Hepatocyte (in vitro differentiated cells): ENCODE results near the gene ING5. TPM values are rescaled to one million over a fixed set of nuclear protein-coding genes. Genes with fewer than 3 reads are reported as not detected.

Experiments
- DNase-seq: peaks from one replicate; pipeline ENCODE4 v3.0.0-alpha.2; 2016; ENCODE audit warnings: low spot score
- H2AFZ ChIP-seq: fragments of 200-600 bp; sonication (generic); 2 replicates; pipeline ENCODE4 v1.6.0; 2016; ENCODE audit warnings: antibody characterized with exemption, mild to moderate bottlenecking
- H3K27ac ChIP-seq: fragments of 200-600 bp; sonication (generic); 2 replicates; pipeline ENCODE4 v1.5.1; 2016; ENCODE audit warnings: mild to moderate bottlenecking
- H3K27me3 ChIP-seq: fragments of 200-600 bp; sonication (generic); 2 replicates; pipeline ENCODE4 v1.6.1; 2016
- H3K36me3 ChIP-seq: fragments of 200-600 bp; sonication (generic); replicated peaks from 2 replicates; pipeline ENCODE4 v1.5.1; 2016; ENCODE audit warnings: low read depth; ENCODE audit not compliant: insufficient read depth
- H3K4me1 ChIP-seq: fragments of 200-600 bp; sonication (generic); 2 replicates; pipeline ENCODE4 v1.5.1; 2016; ENCODE audit warnings: mild to moderate bottlenecking, moderate library complexity; ENCODE audit not compliant: insufficient read depth
- H3K4me2 ChIP-seq: fragments of 200-600 bp; sonication (generic); 2 replicates; pipeline ENCODE4 v1.6.0; 2016
- H3K4me3 ChIP-seq: fragments of 200-600 bp; sonication (generic); 2 replicates; pipeline ENCODE4 v1.5.1; 2016; ENCODE audit warnings: mild to moderate bottlenecking
- H3K79me2 ChIP-seq: fragments of 200-600 bp; sonication (generic); 2 replicates; pipeline ENCODE4 v1.6.0; 2017; ENCODE audit warnings: mild to moderate bottlenecking
- H3K9me2 ChIP-seq: fragments of 200-600 bp; sonication (generic); replicated peaks from 2 replicates; pipeline ENCODE4 v1.6.0; 2017; ENCODE audit warnings: mild to moderate bottlenecking; ENCODE audit not compliant: insufficient read depth
- H3K9me3 ChIP-seq: fragments of 200-600 bp; sonication (generic); 2 replicates; pipeline ENCODE4 v1.5.1; 2016; ENCODE audit warnings: low read depth, mild to moderate bottlenecking
- H4K20me1 ChIP-seq: fragments of 200-600 bp; sonication (generic); 2 replicates; pipeline ENCODE4 v1.6.0; 2016; ENCODE audit warnings: mild to moderate bottlenecking; ENCODE audit not compliant: insufficient read depth, poor library complexity, severe bottlenecking
- CTCF ChIP-seq: fragments of 200-600 bp; sonication (generic); IDR thresholded peaks from 2 replicates; pipeline ENCODE4 v1.5.1; 2016; ENCODE audit warnings: antibody characterized with exemption, mild to moderate bottlenecking; ENCODE audit not compliant: poor library complexity
- EZH2 ChIP-seq: fragments of 200-600 bp; sonication (generic); IDR thresholded peaks from 2 replicates; pipeline ENCODE4 v1.6.1; 2016; ENCODE audit warnings: antibody characterized with exemption, mild to moderate bottlenecking, borderline replicate concordance
- EZH2phosphoT487 ChIP-seq: fragments of 200-600 bp; sonication (generic); IDR thresholded peaks from one replicate; pipeline ENCODE4 v1.6.1; 2018; ENCODE audit warnings: antibody characterized with exemption, mild to moderate bottlenecking, low read depth, moderate library complexity; ENCODE audit not compliant: unreplicated experiment, severe bottlenecking
- WGBS: methylation state at CpG from one replicate; pipeline ENCODE4 v1.1.6; 2016; ENCODE audit warnings: low lambda C conversion rate; ENCODE audit errors: missing lambda C conversion rate; 5-methylcytosine and 5-hydroxymethylcytosine counted together
- polyA plus RNA-seq: library from polyadenylated mRNA; unstranded; fragments of >200 nt; fragmentation: Nextera tagmentation; extraction: Ambion mirVana; gene quantifications from 2 replicates; pipeline ENCODE4 v1.2.1, GENCODE V29; 2016
- total RNA-seq: library from RNA; depleted of rRNA; stranded (reverse); fragments of >200 nt; gene quantifications from 2 replicates; pipeline ENCODE4 v1.2.3, GENCODE V29; 2014

ING5 gene
- total and polyA plus RNA-seq, 2 experiments from 2014 or later: 27.6 to 33.4 TPM

- 81% methylated on average over 14 of the region's 20 CpGs for WGBS
- no peak overlapping the region for H3K4me2 ChIP-seq
- no peaks in the 10 kb centered on the region for H3K9me3 ChIP-seq
- no peaks in the 10 kb centered on the region for H3K9me2 ChIP-seq
- no peaks in the 10 kb centered on the region for H4K20me1 ChIP-seq
- no peak for TF ChIP-seq EZH2
- H3K79me2 ChIP-seq: no peaks in the 10 kb centered on the region
- H3K27ac ChIP-seq: peak overlapping the region; percentile 43
- no peak overlapping the region for H3K4me3 ChIP-seq
- DNase-seq: no peak
- no peaks in the 10 kb centered on the region for H3K27me3 ChIP-seq
- H3K4me1 ChIP-seq: peaks cover 5% of the 10 kb centered on the region
- no peak overlapping the region for H2AFZ ChIP-seq
- no peaks in the 10 kb centered on the region for H3K36me3 ChIP-seq
Measured at GRCh38 chr2:241763551-241764274, 61.9 kb downstream of the ING5 start.

- DNase-seq: no peak
- peaks cover 5% of the 10 kb centered on the region for H3K4me1 ChIP-seq
- H3K9me2 ChIP-seq: no peaks in the 10 kb centered on the region
- no peaks in the 10 kb centered on the region for H3K27me3 ChIP-seq
- H3K9me3 ChIP-seq: no peaks in the 10 kb centered on the region
- H3K79me2 ChIP-seq: no peaks in the 10 kb centered on the region
- WGBS: 79% methylated on average over 27 of the region's 27 CpGs
- no peak overlapping the region for H3K4me3 ChIP-seq
- H4K20me1 ChIP-seq: no peaks in the 10 kb centered on the region
- H3K27ac ChIP-seq: peak overlapping the region; percentile 43
- no peak overlapping the region for H2AFZ ChIP-seq
- H3K36me3 ChIP-seq: no peaks in the 10 kb centered on the region
- TF ChIP-seq EZH2phosphoT487 (no peak), EZH2 (no peak), CTCF (no peak)
- no peak overlapping the region for H3K4me2 ChIP-seq
Measured at GRCh38 chr2:241764275-241765241, 62.7 kb downstream of the ING5 start.

- no peaks in the 10 kb centered on the region for H3K36me3 ChIP-seq
- H3K9me2 ChIP-seq: no peaks in the 10 kb centered on the region
- H4K20me1 ChIP-seq: no peaks in the 10 kb centered on the region
- no peak for DNase-seq
- no peaks in the 10 kb centered on the region for H3K79me2 ChIP-seq
- H3K4me2 ChIP-seq: no peak overlapping the region
- H3K4me1 ChIP-seq: peaks cover 24% of the 10 kb centered on the region
- H3K4me3 ChIP-seq: no peak overlapping the region
- no peaks in the 10 kb centered on the region for H3K27me3 ChIP-seq
- no peak overlapping the region for H2AFZ ChIP-seq
- H3K27ac ChIP-seq: no peak overlapping the region
- WGBS: 91% methylated on average over 16 of the region's 37 CpGs
- no peak for TF ChIP-seq CTCF
- H3K9me3 ChIP-seq: no peaks in the 10 kb centered on the region
Measured at GRCh38 chr2:241767464-241768250, 65.8 kb downstream of the ING5 start.
